HG02798 (cell line): ENCODE results near the gene FOXK2.

ENCODE experiments used
- ATAC-seq: cut with Tn5 transposase; IDR thresholded peaks from one replicate; pipeline ENCODE4 v1.9.1; 2021; ENCODE audit warnings: mild to moderate bottlenecking; ENCODE audit not compliant: unreplicated experiment, poor library complexity

FOXK2 gene

DNA sequence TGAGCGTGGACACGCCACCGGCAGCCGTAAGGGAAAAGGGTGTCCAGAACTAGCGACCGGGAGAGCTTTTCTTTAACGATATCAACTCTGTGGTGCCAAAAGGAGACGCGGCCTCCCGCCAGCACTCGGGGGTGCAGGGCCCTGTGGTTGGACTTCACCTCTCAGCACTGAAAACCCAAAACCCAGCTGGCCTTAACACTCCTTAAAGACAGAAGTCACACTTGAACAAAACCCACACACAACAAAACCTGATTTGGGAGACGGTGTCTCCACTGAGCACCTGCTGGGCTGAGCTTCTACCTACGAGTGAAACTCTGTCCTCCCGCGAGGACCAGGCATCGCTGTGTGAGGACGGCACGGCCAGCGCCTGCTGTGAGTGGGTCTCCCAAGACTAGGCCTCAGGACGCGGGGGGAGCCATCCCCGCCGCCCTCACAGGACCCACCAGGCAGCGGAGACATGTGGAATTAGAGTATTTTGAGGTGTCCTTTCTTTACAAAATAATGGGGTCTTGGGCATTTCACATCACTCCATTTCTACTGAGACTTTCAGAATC lies 82.0 kb downstream of the FOXK2 start:
- no peak for ATAC-seq

DNA sequence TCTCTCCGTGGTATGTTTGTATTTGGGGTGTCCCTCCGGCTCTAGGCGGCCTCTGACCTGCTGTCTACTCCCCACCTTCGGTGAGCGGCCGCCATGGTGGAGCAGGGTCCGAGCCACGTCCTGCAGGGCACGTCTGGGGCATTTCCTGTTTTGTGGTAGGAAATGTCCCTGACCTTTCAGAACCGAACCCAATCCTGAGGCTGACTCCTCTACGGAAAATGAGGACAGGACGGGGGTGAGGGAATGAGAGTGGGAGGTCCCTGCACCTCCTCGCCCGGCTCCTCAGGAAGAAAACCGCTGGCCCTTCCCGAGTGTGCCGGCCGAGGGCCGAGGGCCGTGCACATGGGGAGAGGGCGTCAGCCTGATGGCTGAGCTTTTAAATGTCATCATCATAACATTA lies 83.0 kb downstream of the FOXK2 start:
- no peak for ATAC-seq

DNA sequence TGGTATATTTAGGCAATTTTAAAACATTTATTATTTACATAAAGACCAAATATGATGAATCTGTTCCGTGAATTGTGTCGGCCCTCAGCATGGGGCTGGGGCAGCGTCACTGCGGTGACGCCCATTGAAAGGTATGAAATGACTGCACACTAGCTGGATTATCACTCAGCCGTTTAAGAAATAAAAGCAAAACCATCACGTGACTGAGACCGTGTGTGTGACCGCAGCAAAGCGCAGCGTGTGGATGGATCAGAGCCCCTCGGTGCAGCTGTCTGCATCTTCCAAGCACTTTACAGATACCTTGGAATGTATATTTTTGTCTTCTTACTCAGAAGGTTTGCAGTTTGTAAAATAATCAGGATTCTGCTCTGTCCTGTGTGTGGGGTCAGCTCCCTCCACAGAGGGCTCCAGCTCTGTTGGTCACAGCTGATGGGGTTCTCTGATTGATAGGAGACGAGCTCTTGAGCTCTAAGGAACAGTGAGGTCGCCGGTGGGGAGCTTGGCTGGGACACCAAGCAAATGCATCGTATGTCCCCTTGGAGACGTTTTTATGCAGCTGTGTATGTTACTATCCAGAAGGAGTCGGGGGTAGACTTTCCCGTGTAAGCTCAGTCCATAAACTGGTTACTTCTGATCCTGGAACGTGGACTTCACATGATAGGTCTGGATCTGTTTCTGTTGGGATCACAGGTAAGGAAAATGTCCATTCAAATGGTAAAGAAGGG lies 83.6 kb downstream of the FOXK2 start:
- no peak for ATAC-seq

DNA sequence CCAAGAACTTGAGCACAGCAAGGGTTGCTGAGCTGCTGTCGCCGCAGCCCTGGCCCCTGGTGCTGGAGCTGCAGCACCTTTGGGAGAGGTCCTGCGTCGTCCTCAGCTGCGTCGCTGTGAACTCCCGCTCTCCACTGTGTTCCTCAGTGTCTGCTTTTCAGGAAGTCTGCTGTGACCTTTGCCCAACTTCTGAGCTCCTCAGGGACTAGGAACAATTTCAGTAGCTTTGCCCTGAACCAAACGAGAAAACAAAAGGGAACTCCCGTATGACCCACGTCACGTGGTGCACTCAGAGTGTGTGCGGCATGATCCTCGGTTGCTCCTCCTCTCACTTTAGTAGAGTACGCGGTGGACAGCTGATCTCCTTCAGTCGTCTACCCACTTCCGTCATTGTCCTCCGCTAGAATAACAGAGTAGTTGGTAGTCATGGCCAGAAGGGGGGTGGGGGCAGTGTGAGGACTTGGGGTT lies 84.5 kb downstream of the FOXK2 start:
- no peak for ATAC-seq

DNA sequence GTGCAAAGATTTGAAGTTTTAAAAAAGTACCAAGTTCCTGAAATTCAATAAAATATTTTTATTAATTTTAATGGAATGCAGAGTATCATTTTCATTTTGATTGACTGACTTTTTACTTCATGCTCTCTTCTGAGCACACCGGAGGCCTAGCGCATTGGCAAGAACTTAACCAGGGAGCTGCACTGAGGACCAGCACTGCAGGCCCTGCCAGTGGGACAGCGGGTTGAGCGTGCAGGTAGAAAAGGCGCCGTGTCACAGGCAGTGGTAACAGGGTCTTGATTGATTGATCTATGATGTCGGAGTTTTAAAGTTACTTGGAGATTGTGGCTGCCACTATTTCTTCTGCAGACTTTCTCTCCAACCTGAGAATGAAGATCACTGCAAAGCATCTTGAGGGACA lies 85.0 kb downstream of the FOXK2 start:
- no peak for ATAC-seq

DNA sequence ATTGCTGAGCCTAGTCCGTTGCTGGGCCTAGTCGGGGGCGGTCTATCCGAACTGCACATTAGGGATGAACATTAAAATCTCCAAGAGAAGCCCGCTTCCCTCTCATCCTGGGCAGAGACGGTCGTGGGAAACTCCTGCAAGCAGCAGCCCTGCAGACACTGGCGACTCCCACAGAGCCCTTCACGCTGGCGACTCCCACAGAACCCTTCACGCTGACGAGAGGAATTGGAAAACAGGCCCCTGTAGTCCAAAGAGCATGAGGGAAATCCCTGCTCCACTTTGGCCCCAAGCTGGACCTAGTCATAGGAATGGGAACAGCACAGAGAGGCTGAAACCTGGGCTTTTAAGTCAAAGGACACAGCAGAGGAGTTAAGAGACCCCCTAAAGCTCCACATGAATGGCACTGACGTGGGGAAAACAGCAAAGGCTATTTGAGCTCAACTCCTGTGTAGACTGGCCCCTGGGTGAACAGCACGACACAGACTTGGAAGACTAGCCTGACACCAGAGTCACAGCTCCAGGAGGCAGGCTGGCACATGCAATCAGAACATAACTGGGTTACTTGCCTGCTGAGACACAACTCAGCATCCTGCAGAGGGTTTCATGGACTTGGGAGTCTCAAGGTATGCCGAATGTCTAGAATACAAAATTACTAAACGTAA lies 86.5 kb downstream of the FOXK2 start:
- ATAC-seq, result no peak

DNA sequence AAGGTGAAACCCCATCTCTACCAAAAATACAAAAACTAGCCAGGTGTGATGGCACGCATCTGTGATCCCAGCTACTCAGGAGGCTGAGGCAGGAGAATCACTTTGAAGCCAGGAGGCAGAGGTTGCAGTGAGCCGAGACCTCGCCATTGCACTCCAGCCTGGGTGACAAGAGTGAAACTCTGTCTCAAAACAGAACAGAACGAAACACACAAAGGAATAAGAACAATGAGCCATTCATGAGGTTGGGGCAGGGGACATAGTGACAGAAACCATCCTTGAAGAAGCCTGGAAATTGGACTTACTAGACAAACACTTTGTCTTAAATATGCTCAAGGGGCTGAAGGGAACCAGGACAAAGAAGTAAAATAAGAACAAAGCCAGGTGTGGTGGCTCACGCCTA lies 89.3 kb downstream of the FOXK2 start:
- no peak for ATAC-seq

DNA sequence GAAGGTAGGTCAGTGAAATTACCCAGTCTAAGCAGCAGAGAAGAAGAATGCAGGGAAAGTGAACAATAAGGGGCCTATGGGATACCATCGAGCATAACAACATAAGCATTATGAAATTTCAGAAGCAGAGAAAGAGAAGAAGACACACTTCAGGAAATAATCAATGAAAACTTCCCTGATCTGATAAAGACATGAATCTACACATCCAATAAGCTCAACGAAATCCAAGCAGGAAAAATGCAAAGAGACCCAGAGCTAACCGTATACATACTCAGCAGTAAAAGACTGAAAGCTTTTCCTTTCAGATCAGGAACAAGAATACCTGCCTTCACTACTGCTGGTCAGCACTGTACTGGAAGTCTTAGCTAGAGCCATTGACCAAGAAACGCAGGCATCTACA lies 90.1 kb downstream of the FOXK2 start:
- ATAC-seq, result no peak

DNA sequence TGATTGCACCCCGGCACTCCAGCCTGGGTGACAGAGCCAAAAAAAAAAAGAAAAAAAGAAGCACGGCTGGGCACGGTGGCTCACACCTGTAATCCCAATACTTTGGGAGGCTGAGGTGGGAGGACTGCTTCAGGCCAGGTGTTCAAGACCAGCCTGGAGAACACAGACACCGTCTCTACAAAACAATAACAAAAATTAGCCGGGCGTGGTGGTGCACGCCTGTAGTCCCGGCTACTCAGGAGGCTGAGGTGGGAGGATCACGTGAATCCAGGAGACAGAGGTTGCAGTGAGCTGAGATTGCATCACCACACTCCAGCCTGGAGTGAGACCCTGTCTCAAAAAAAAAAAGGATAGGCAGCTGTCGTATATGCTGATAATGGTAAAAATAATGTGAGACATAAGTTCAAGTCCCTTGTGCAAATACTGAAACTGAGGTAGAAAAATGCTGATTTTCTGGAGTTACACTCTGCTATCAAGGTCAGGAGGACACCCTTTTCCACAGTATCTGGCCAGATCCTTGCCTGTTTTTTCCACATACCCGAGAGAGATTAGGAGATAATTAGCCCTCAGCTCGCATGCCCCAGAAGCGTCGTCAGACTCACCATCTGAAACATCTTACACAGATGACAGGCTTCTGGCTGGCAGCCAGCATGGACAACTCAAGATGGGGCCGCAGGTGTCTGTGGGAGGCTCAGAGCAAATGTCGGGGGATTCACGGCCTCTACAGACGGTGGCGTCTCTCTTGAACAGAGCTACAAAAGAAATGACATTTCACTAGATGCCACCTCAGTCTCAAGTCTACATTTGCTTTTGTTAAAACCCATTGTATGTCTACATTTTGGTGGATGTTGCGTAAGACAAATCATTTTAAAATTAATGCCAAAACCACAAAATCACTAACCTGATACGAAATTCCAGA lies 91.9 kb downstream of the FOXK2 start:
- ATAC-seq, result no peak

DNA sequence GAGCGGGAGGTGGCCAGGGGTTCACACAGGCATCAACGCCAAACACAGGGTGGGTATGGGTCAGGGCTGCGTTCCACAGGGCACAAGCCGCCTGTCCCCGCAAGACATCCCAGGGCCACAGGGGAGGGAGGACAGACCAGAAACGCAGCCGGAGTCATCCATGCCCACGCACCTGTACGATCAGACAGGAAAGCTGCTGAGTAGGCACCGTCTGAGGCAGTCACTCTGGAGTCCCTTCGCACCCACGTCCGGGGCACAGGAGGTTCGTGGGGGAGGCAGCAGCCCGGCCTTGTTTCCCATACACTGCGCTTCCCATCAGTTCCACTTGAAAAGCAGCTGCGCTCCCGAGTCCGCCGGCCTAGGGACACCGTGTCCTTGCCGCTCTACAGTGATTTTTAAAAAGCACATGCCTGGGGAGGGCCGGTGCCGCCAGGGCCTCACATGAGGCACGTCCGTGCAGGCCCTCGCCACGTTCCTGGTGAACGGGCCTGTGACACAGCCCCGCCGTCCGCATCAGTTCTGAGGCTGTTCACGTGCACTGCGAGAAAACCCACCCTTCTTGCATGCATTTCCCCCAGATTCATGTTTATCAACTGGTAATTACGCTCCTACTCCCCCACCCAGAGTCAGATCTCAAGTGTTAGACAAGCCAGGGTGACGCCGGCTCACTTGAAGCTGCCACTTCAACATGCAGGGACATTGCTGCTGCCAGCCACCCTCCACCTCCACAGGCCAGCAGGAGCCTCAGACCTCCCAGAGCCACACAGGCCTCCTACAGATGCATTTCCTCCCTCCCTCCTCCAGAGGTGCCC lies 94.0 kb downstream of the FOXK2 start:
- ATAC-seq, result no peak

DNA sequence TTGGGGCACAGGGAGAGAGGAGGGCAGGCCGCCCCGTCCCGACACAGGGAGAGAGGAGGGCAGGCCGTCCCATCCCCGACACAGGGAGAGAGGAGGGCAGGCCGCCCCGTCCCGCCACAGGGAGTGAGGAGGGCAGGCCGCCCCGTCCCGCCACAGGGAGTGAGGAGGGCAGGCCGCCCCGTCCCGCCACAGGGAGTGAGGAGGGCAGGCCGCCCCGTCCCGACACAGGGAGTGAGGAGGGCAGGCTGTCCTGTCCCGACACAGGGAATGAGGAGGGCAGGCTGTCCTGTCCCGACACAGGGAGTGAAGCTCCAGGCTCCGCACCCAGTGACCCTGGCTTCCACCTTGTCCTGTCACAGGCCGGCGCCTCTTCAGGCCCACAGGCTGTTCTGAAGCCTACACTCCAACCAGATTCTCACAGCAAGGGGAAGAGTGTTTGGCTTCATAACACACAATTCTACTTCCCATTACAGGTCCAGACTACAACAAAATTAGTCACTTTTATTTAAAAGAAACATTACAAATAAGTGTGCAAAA lies 94.6 kb downstream of the FOXK2 start:
- no peak for ATAC-seq

DNA sequence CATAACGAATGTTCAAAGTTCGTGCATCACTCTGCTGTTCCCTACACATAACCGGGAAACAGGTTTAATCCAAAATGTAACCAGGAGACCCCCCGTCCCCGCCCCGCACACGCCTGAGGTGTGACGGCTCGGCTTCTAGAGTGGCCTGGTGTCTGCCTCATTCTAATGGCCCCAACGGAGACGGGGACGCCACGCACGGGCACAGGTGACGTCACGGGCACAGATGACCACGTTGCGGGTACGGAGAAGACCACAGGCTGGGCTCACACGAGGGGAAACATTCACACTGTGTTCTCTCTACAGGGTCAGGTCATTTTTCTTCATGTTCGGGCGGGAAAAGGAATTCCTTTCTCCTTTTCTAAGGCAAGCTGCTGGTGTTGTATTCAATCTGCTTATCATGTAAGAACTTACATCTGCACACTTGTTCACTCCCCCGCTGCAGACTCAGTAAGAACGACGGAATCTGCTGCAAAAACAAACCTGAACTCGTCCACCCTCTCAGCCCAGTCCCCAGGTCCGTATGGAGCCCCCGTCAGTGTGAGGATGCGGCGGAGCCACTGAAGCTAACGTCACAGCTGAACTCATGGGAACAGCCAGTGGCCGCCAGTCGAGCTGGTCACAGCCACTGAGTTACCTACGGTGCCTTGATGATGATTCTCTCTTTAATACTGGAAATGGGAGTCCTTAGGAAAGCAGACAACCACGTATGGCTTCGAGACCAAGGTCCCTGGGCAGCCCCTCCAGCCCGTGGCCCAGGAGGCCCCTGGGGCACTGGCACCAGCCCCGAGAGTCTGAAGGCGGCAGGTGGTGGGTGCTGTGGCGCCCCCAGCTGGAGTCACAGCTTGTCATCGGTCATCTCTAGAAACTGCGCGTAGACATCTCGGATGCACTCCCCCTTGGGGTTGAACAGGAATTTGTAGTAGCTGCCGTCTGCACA lies 95.8 kb downstream of the FOXK2 start:
- no peak for ATAC-seq

DNA sequence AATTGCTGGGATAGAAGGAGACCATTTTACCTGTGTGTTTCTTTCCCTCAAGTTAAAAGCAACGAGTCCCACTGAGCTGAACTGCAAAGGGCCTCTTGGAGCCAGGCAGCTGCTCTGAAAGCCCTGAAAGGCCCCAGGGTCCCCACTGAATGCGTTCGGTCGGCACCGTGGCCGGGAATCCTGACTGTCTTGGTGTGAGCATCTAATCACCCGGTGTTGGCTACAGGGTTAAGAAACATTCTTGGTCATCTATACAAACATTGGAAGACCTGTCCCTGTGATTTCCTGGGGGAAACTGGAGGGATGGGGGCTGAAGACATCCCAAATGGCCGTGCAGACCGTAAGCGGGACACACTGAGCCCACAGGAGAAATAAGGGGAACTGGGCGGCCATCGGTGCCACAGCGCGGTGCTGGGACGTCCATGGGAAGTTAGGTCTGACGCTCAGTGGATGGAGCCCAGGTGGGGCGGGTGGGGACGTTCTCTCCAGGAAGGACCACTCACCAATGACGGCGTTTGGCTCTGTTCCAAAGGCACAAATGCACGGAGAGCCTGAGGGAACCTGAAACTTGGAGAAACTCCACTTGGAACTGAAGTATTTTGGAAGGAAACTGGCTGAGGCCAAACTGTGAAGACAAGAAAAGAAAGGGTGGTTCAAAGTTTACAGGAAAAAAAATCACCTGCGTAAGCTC lies 96.6 kb downstream of the FOXK2 start:
- ATAC-seq, result no peak

DNA sequence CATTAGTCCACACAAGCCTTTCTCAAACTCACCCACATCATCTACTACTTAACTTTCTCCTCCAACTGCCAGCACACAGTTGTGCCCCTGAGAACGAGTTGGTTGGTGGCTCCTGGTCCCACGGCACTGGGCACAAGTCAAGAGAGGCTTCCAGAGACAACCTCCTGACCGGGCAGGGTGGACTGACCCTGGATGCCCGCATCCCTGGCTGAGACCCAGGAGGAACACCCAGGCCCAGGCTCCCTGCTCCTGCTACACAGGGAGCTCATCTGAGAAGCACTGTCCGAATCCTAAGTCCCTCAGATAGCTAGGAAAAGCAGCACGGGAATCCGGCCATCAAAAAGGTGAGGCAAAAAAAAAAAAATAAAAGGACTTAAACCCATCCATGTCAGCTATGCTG lies 99.7 kb downstream of the FOXK2 start:
- no peak for ATAC-seq

DNA sequence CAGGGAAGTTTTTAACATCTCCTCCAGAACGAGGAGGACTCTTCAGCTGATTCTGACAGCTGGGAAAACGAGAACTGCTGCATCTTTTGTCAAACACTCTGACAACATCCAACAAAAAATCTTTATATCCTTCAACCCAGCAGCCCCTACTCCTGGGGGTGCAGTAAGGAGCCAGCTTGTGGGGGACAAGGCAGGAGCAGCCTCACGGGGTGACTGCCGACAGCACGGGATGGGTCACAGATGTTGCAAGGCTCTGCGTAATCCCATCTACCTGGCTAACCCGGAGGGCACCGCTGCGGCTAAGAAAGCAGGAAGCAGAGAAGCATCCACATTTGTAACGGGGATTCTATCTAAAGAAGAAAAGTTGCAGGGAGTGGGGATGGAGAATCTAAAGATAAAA lies 100.1 kb downstream of the FOXK2 start:
- no peak for ATAC-seq

DNA sequence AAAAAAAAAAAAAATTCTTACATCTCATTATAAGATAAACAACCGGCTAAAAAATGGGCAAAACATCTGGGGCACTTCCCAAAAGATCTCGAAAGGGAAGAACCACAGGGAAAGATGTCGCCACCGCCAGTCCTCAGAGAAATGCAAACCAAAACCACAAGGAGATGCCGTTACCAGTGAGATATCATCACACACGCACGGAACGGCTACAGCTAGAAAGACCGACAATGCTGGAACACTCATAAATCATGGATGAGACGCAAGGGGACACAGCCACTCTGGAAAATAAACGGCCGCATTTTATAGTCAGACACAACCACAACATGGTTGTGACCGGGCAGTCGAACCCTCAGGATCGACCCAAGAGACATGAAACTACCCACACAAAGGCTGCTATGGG lies 104.2 kb downstream of the FOXK2 start:
- ATAC-seq, result no peak

DNA sequence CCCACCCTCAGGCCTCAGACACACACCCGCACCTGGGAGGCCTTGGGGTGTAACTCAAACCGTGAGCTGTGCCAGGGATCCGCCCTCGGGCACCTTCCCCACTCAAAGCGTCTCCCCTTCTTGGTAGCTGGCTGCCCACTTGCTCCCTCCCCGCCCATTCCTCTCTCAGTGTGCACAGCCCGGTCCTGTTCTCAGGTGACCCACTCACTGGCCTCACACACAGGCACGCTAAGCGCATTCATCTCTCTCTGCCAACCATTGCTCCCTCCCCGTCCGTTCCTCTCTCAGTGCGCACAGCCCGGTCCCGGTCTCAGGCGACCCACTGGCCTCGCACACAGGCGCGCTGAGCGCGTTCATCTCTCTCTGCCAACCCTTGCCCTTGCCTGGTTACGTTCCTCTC lies 107.9 kb downstream of the FOXK2 start:
- no peak for ATAC-seq

DNA sequence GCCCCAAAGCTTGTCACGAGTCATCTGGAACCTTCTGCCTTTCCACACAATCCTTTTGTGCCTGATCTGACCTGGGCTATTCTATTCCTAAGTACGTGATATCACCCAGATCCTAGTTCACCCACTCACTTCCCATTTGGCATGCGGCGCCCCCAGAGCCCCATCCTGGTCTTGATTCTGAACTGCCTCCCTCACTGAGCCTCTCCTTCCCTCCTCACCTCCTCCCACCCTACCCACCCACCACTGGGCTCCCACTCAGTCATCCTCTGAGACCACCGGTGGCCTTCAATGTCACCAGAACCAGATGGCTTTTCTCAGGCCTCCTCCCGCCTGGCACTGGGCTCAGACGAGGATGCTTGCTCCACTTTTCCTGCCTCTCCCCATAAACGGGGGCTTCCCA lies 110.2 kb downstream of the FOXK2 start:
- no peak for ATAC-seq
